ACHN (cell line): Measurements from ENCODE around the gene NR1I2.

ENCODE experiments used
- DNase-seq: peaks from one replicate; pipeline ENCODE4 v3.0.0-alpha.2; 2015
- in situ Hi-C: cut with HindIII; loops from 2 replicates; pipeline ENCODE4 v1.10.0; 2017; ENCODE audit warnings: low sequenced_read_pairs, low pct_ligation_motif_present, low pct_unique_long_range_greater_than_20kb

Gene NR1I2

DNA sequence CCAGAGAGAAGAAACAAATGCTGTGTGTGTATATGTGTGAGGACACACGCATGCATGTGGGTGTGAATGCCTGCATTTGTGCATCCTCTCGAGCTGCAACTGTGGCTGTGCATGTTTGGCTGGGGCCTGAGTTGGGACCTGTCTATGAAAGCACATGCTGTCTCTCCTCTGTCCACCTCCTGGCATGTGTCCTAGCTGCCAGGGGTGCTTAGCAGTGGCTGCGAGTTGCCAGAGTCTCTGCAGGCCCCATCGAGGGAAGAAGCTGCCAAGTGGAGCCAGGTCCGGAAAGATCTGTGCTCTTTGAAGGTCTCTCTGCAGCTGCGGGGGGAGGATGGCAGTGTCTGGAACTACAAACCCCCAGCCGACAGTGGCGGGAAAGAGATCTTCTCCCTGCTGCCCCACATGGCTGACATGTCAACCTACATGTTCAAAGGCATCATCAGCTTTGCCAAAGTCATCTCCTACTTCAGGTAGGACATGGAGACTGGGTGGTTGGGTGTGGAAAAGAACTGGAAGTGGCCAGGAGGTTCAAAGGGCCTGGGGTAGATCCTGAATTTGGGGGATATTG is 30.7 kb downstream of the NR1I2 start:
- no peak for DNase-seq
- in situ Hi-C loops: no loop called here

DNA sequence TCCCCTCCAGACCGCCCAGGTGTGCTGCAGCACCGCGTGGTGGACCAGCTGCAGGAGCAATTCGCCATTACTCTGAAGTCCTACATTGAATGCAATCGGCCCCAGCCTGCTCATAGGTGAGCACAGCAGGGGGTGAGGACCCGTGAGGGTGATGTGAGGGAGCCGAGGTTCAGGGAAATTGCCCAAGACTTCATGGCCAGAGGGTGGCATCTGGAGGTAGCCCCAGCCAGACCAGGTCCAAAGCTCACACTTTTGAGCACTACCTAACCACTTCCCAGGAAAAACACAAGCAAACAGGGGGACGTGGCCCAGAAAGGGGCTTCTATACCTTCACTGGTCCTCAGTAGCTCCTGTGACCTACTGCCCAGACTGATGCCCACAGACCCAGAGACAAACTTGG is 33.8 kb downstream of the NR1I2 start:
- in situ Hi-C loops: no loop called here
- no peak for DNase-seq

GRCh38 chr3:119817071-119817470 is 35.2 kb downstream of the NR1I2 start:
- DNase-seq: no peak
- in situ Hi-C loops: no loop called here

GRCh38 chr3:119817583-119818363 is 35.9 kb downstream of the NR1I2 start:
- DNase-seq: no peak
- in situ Hi-C loops: no loop called here

DNA sequence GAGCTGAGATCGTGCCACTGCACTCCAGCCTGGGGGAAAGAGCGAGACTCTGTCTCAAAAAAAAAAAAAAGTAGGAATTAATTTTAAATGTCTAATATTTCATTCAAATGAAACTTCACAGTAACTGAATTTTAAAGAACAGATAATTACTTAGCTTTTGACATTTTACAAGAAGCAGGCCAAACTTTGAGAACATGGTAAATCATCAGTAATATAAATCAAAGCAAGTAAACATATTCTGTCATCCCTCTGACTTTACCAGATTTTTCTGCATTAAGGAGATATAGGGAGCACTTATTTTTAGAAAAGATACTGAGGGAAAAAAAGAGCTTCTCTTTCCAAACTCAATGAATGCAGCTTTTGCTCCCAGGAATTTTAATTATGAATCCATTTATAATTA is 37.0 kb downstream of the NR1I2 start:
- DNase-seq: no peak
- in situ Hi-C loops: no loop called here

DNA sequence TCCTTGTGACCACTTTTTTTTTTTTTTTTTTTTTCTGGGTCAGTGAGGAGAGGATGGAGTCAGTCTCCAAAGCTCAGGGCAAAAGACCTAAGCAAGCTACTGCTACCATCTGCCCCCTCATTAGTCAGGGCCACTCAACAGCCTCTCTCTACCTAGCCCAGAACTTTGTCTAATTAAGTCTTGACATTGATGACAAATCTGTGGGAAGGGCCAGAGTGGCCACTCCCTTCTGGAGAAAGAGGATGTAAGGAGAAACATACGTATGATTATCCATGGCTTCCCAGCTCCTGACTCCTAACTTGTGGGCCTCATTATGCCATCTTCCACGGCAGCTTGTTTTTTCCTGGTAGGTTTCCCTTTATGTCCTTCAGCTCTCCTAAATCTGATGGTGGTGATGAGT is 37.9 kb downstream of the NR1I2 start:
- no peak for DNase-seq
- in situ Hi-C loops: no loop called here

DNA sequence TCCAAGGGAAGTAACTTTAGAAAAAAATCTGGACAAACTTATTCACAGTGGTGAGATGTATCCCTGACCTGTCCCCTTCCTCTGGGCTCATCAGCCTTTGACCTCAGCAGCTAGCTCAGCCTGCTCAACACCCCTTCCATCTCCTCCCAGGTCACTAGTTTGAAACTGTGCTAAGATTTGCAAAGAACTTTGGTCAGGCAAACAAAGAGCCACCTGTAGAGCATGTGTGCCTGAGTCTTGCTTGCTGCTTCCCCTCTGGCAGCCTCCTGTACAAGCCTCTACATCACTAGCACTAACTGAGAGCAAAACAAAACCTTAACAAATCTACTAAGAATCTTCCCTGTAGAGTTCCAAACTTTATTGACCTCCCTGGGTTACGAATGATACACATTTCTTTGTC is 43.9 kb downstream of the NR1I2 start:
- no peak for DNase-seq
- in situ Hi-C loops: no loop called here

DNA sequence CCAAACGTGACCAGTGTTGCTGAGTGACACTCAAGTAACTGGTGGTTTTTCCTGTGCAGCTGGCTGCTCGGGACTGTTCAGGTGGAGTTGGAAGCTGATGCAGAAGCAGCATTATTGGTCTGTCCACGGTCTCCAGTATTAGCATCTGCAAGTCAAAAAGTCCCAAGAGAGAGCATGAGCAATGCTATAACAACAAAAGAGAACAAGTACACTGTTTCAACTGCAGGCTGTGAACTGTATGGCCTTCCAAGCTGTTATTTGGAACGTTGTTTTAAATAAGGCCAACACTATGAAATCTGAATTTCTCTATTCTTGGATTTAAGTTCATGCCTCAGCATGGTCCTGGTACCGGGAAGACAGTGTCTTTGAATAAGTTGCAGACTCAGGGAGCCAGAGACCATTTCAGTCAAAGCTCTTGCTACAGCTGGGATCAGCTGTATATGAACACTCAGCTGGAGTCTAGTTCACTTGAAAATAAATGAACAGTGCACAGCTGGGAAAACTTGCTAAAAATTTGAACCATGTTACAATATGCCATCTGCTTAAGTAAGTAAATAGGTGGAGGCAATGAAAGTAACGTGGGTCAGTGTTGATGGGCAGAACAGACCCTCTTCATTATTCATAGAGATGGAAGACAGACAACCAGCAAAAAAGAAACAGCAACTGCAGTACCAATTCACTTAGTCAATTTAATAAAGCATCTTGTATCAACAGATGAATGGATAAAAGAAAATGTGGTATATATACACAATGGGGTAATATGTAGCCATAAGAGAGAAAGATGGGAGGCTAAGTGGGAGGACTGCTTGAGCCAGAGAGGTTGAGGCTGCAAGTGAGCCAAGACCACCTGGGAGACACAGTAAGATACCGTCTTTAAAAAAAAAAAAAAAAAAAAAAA is 45.1 kb downstream of the NR1I2 start:
- in situ Hi-C loops: no loop called here
- no peak for DNase-seq

- DNase-seq: no peak
- in situ Hi-C loops: no loop called here
These were observed 47.5 kb downstream of the NR1I2 start for GRCh38 chr3:119829420-119829819.

DNA sequence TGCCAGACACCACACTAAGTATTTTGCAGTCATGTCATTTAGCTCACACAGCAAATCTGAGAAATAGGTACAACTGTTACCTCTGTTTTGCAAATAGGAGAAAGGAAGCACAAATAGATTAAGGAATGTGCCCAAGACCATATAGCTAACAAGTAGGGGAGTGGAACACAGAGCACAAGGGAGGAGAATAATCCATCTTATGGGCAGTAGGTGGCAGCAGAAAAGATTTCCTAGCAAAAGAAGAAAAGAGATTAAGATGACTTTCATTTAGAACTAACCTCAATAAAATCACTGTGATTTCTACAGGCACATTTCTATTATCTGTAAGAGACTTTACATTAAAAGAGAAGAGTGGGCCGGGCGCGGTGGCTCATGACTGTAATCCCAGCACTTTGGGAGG is 49.1 kb downstream of the NR1I2 start:
- in situ Hi-C loops: no loop called here
- peak; percentile 15 for DNase-seq

GRCh38 chr3:119831941-119832371 is 50.1 kb downstream of the NR1I2 start:
- peak; percentile 31 for DNase-seq
- in situ Hi-C loops: no loop called here

DNA sequence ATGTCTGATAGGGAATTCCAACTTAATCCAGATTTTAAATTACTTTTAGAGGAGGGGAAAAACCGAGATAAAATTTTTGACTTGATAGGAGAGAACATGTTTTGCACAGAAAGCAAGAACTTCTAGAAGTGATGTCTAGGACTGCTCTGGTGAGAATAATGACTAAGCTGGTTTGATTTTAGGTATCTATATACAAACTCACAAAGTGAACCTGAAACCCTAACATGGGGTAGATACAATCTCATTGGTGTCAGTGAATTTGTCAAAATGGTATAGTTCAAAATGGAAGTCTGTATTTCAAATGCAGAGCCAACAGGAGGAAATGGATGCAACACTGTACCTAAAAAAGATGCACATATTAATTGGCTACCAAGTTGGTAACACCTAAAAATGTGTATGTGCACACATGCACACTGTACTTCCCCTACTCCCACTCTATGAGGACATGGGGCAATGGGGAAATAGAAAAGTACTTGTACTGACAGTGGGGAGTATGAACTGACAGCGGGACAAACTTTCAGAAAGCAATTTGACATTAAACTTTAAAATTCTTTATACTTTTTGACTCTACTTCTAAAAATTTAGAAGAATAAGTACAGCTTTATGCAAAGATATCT is 53.0 kb downstream of the NR1I2 start:
- no peak for DNase-seq
- in situ Hi-C loops: no loop called here

DNA sequence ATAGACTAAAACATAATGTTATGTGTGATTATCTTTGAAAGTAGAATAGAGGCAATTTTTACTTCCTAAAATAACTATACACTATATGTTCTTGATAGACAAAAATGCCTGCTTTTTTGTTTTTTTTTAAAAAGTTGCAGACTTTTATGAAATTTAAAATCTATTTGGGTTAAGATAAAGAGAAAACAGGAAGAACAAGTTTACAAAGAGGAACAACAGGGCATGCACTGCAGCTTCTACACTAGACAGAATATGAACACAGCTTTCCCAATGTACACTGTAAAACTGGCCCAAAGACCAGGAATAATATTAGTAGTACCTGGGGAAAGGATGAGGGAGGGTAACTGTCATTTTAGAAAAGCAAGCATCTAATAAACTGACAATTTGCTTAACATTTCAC is 53.7 kb downstream of the NR1I2 start:
- DNase-seq: no peak
- in situ Hi-C loops: no loop called here

GRCh38 chr3:119841808-119842471 is 60.0 kb downstream of the NR1I2 start:
- in situ Hi-C loops: no loop called here

GRCh38 chr3:119849126-119849525 is 67.2 kb downstream of the NR1I2 start:
- DNase-seq: no peak
- in situ Hi-C loops: no loop called here

More at GRCh38 chr3:119841808-119842471, 60.0 kb downstream of the NR1I2 start:
- DNase-seq: no peak

DNA sequence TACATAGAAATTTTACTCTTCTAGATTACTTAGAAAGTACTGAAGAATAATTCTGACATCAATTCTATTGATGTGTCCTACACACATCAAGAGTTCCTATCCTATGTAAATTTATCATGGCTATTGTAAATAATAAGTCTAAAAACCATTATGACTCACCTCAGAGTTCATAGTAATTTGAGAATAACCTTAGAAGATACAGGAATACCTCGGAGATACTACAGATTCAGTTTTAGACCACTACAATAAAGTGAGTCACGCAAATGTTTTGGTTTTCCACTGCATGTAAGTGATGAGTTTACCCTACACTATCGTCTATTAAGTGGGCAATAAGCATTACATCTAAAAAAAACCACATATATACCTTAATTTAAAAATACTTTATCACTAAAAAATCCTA is 74.8 kb downstream of the NR1I2 start:
- no peak for DNase-seq
- in situ Hi-C loops: no loop called here

DNA sequence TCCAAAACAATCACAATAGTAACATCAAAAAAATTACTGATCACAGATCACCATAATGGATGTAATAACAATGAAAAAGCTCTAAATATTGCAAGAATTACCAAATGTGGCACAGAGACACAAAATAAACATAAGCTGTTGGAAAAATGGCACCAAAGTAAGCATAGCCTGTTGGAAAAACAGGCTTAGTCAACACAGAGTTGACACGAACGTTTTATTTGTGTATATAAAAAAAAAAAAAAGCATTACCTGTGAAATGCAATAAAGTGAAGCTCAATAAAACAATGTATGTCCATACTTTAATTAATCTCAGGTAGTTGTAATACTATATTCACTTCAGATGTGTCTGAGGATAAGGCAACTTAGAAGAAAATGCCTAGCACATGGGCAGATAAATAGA is 77.1 kb downstream of the NR1I2 start:
- in situ Hi-C loops: no loop called here
- no peak for DNase-seq

DNA sequence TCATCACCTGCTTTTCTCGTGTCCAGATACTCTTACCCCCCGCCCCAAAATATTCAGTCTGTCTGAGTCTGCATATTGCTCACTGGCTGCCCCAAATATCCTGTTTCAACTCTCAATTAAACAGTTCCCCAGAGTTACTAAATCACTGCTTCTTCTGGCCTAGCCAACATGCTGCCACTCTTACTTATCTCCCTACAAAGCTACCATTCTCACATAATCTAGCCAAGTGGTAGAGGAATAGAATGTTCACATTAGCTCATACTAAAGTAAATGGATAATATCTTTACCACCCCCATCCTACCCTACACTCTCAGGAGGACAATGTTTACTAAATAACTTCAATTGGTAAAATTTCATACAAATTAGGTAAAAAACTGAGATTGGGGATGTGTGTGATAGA is 77.8 kb downstream of the NR1I2 start:
- in situ Hi-C loops: no loop called here
- no peak for DNase-seq

GRCh38 chr3:119861681-119862080 is 79.8 kb downstream of the NR1I2 start:
- DNase-seq: no peak
- in situ Hi-C loops: no loop called here
